Natural killer cell (primary cell): ENCODE data around the gene TNXB. TPM values are rescaled to one million over a fixed set of nuclear protein-coding genes. Genes with fewer than 3 reads are reported as not detected.

Experiments
- ATAC-seq, 3 donors: fragments of 150-1000 bp in 2 of 3; fragments of 200-7000 bp in 1 of 3; cut with Tn5 transposase; 1 replicate in 1 of 3; 2 replicates in 2 of 3; pipeline ENCODE4 v1.10.0; 2021; ENCODE audit warnings: mild to moderate bottlenecking in 2 of 3, moderate library complexity in 2 of 3
- DNase-seq, 2 donors: peaks; one replicate each; pipeline versions ENCODE4 v3.0.0 to v3.0.0-alpha.2; 2013 to 2021; ENCODE audit warnings: mixed read lengths in 1 of 2
- H3K27ac ChIP-seq: one replicate; pipeline ENCODE4 v1.5.1; 2013; ENCODE audit warnings: mild to moderate bottlenecking, low read length
- H3K27me3 ChIP-seq: one replicate; pipeline ENCODE4 v1.6.1; 2013; ENCODE audit warnings: low read length; ENCODE audit not compliant: control insufficient read depth, insufficient read depth
- H3K36me3 ChIP-seq: one replicate; pipeline ENCODE4 v1.6.1; 2013; ENCODE audit warnings: low read length; ENCODE audit not compliant: control insufficient read depth, insufficient read depth
- H3K4me1 ChIP-seq: one replicate; pipeline ENCODE4 v1.6.1; 2013; ENCODE audit warnings: low read length; ENCODE audit not compliant: control insufficient read depth, insufficient read depth
- H3K4me3 ChIP-seq: one replicate; pipeline ENCODE4 v1.5.1; 2013; ENCODE audit warnings: low read length
- H3K9me3 ChIP-seq: one replicate; pipeline ENCODE4 v1.6.1; 2013; ENCODE audit warnings: low read length; ENCODE audit not compliant: control insufficient read depth, insufficient read depth
- H3K27ac Mint-ChIP-seq, 2 donors: one replicate each; pipeline ENCODE4 v1.8.0; 2022; ENCODE audit warnings: mild to moderate bottlenecking in 2 of 2, mixed read lengths in 2 of 2, moderate library complexity in 1 of 2
- H3K27me3 Mint-ChIP-seq, 2 donors: one replicate each; pipeline ENCODE4 v1.8.0; 2022; ENCODE audit warnings: low read depth in 2 of 2, mixed read lengths in 2 of 2
- H3K36me3 Mint-ChIP-seq: one replicate; pipeline ENCODE4 v1.8.0; 2022; ENCODE audit warnings: mixed read lengths
- H3K4me1 Mint-ChIP-seq, 2 donors: one replicate each; pipeline ENCODE4 v1.8.0; 2022; ENCODE audit warnings: mixed read lengths in 2 of 2
- H3K4me3 Mint-ChIP-seq: one replicate; pipeline ENCODE4 v1.8.0; 2022; ENCODE audit warnings: mild to moderate bottlenecking, moderate library complexity, mixed read lengths
- H3K9me3 Mint-ChIP-seq, 2 donors: one replicate each; pipeline ENCODE4 v1.8.0; 2022; ENCODE audit warnings: mixed read lengths in 2 of 2
- WGBS: methylation state at CpG from one replicate; pipeline ENCODE4 v1.1.7; 2013; ENCODE audit warnings: missing lambda C conversion rate; ENCODE audit not compliant: insufficient coverage; 5-methylcytosine and 5-hydroxymethylcytosine counted together
- intact Hi-C: fragments of 100-400 bp; cut with micrococcal nuclease; formaldehyde crosslinking; loops from one replicate; pipeline ENCODE4 v1.14.2; 2022
- total RNA-seq, 4 donors: library from RNA; stranded (reverse); fragments of 120-200 nt in 1 of 4; gene quantifications; one replicate each; pipeline versions ENCODE4 v1.2.3 to v1.2.4, GENCODE V29; 2013 to 2022
- TF ChIP-seq, protein P1 (sequence below): fragments of 200-600 bp; IDR thresholded peaks from one replicate; pipeline ENCODE4 v1.8.0; 2022; ENCODE audit warnings: antibody characterized with exemption

The TNXB gene
- total RNA-seq, 3 donors from 2014 or later (not counting 1 experiment from before 2014, with no cell fraction given), result 11.7 to 15.2 (median 13.5) TPM

GRCh38 chr6:32070814-32071543, 38.2 kb downstream of the TNXB start:
- H3K27me3 ChIP-seq, result no peaks in the 10 kb centered on the region
- no peaks in the 10 kb centered on the region for H3K36me3 Mint-ChIP-seq
- H3K4me3 ChIP-seq, result no peak overlapping the region
- H3K9me3 ChIP-seq, result no peaks in the 10 kb centered on the region
- no peaks in the 10 kb centered on the region for H3K9me3 Mint-ChIP-seq
- no peak for DNase-seq
- intact Hi-C loops, result no loop called here
- H3K4me3 Mint-ChIP-seq, result no peak overlapping the region
- no peak overlapping the region for H3K27ac Mint-ChIP-seq
- no peaks in the 10 kb centered on the region for H3K4me1 ChIP-seq
- H3K4me1 Mint-ChIP-seq, result no peaks in the 10 kb centered on the region
- no peak overlapping the region for H3K27ac ChIP-seq
- peaks cover 0 to 11% of the 10 kb centered on the region in 2 donors for H3K27me3 Mint-ChIP-seq
- TF ChIP-seq, protein P1, sequence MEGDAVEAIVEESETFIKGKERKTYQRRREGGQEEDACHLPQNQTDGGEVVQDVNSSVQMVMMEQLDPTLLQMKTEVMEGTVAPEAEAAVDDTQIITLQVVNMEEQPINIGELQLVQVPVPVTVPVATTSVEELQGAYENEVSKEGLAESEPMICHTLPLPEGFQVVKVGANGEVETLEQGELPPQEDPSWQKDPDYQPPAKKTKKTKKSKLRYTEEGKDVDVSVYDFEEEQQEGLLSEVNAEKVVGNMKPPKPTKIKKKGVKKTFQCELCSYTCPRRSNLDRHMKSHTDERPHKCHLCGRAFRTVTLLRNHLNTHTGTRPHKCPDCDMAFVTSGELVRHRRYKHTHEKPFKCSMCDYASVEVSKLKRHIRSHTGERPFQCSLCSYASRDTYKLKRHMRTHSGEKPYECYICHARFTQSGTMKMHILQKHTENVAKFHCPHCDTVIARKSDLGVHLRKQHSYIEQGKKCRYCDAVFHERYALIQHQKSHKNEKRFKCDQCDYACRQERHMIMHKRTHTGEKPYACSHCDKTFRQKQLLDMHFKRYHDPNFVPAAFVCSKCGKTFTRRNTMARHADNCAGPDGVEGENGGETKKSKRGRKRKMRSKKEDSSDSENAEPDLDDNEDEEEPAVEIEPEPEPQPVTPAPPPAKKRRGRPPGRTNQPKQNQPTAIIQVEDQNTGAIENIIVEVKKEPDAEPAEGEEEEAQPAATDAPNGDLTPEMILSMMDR, result no peak
- ATAC-seq, result no peak
- H3K36me3 ChIP-seq, result no peaks in the 10 kb centered on the region
- WGBS, result 91% methylated on average over 16 of the region's 16 CpGs

- WGBS, result 85% methylated on average over 23 of the region's 24 CpGs
- no peaks in the 10 kb centered on the region for H3K9me3 Mint-ChIP-seq
- no peak overlapping the region for H3K4me3 Mint-ChIP-seq
- no peaks in the 10 kb centered on the region for H3K36me3 ChIP-seq
- H3K4me3 ChIP-seq, result no peak overlapping the region
- H3K27ac ChIP-seq, result no peak overlapping the region
- H3K4me1 Mint-ChIP-seq, result no peaks in the 10 kb centered on the region
- TF ChIP-seq, protein P1, result no peak
- no peaks in the 10 kb centered on the region for H3K9me3 ChIP-seq
- peaks cover 0 to 7% of the 10 kb centered on the region in 2 donors for H3K27me3 Mint-ChIP-seq
- DNase-seq, result no peak
- intact Hi-C loops, result no loop called here
- H3K27ac Mint-ChIP-seq, result no peak overlapping the region
- ATAC-seq, result no peak
- H3K4me1 ChIP-seq, result no peaks in the 10 kb centered on the region
- H3K27me3 ChIP-seq, result no peaks in the 10 kb centered on the region
- no peaks in the 10 kb centered on the region for H3K36me3 Mint-ChIP-seq
Observed at GRCh38 chr6:32069878-32070515, 39.1 kb downstream of the TNXB start.

GRCh38 chr6:32069460-32069859, 39.7 kb downstream of the TNXB start:
- no peak for DNase-seq
- Histone ChIP-seq H3K9me3 (no peaks in the 10 kb centered on the region), H3K4me3 (no peak overlapping the region), H3K4me1 (no peaks in the 10 kb centered on the region), H3K36me3 (no peaks in the 10 kb centered on the region), H3K27ac (no peak overlapping the region), H3K27me3 (no peaks in the 10 kb centered on the region)
- no peaks in the 10 kb centered on the region for H3K36me3 Mint-ChIP-seq
- TF ChIP-seq, protein P1, result no peak
- H3K27me3 Mint-ChIP-seq, result peaks cover 0 to 5% of the 10 kb centered on the region in 2 donors
- no peak overlapping the region for H3K4me3 Mint-ChIP-seq
- H3K27ac Mint-ChIP-seq, result no peak overlapping the region
- intact Hi-C loops, result no loop called here
- H3K4me1 Mint-ChIP-seq, result no peaks in the 10 kb centered on the region
- 88% methylated on average over 17 of the region's 17 CpGs for WGBS
- no peak for ATAC-seq
- H3K9me3 Mint-ChIP-seq, result no peaks in the 10 kb centered on the region
